HG02981 (cell line): ENCODE measurements around the gene CCDC12.

Experiments used
- ATAC-seq: cut with Tn5 transposase; IDR thresholded peaks from one replicate; pipeline ENCODE4 v1.9.1; 2021; ENCODE audit warnings: mild to moderate bottlenecking, moderate library complexity; ENCODE audit not compliant: unreplicated experiment

CCDC12 gene

DNA sequence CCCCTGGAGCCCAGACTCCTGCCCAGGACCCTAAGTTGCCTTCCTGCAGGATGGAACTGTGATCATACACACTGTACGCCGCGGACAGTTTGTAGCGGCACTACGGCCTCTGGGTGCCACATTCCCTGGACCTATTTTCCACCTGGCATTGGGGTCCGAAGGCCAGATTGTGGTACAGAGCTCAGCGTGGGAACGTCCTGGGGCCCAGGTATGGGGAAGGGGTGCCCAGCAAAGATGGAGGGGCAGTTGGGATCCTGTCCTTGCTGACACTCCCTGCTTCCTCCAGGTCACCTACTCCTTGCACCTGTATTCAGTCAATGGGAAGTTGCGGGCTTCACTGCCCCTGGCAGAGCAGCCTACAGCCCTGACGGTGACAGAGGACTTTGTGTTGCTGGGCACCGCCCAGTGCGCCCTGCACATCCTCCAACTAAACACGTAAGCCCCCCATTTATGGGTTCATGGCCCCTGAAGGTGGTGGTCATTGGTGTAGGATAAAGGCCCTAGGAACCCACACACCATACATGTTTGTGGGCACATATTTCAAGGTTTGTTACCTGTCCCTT is 31.8 kb upstream of the CCDC12 start:
- ATAC-seq = no peak

DNA sequence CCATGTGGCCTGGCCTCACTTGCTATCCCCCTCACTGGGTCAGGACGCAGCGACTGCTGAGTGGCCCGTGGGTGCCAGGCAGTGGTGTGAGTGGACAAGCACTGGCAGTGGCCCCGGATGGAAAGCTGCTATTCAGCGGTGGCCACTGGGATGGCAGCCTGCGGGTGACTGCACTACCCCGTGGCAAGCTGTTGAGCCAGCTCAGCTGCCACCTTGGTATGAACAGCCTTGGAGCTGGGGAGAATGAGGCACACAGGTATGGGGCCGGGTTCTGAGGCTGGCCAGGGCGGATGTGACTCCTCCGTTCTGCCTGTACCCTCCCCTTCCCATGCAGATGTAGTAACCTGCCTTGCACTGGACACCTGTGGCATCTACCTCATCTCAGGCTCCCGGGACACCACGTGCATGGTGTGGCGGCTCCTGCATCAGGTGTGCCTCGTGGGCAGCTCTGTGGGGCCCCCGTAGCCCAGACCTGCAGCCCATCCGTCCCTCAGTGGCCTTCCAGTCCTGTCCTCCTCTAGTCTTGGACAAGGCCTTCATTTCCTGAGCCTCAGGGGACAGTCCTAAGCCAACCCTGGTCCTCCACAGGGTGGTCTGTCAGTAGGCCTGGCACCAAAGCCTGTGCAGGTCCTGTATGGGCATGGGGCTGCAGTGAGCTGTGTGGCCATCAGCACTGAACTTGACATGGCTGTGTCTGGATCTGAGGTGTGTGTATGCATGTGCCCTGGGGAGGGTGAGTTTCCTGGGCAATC is 31.1 kb upstream of the CCDC12 start:
- ATAC-seq = no peak

DNA sequence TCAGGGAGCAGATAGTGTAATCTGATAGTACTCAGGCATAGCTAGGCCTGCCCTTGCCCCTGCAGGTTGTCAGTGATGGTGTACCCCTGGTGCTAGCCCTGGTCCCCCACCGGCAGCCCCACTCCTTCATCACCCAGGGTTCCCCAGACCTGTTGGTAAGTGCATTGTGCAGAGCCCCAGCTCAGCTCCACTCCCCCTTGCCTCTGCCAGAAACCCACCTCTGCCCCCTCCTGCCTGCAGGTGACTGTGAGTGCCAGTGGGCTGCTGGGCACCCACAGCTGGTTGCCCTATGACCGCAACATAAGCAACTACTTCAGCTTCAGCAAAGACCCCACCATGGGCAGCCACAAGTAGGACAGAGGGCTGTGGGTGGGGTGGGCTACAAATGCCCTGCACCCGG is 30.5 kb upstream of the CCDC12 start:
- no peak for ATAC-seq

DNA sequence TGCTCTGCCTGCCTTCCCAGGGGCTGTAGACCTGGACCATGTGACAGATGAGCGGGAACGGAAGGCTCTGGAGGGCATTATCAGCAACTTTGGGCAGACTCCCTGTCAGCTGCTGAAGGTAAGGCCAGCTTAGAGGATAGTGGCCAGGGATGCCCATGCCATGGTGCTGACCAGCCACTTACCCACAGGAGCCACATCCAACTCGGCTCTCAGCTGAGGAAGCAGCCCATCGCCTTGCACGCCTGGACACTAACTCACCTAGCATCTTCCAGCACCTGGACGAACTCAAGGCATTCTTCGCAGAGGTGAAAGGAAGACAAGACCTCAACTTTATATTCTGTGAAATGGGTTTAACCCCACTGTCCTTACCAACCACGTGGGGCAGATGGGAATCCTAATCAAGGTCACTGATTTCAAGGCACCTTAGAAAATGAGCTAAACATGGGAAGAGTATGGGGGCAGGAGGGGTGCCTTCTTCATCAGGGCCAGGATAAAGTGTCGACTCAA is 29.7 kb upstream of the CCDC12 start:
- no peak for ATAC-seq

DNA sequence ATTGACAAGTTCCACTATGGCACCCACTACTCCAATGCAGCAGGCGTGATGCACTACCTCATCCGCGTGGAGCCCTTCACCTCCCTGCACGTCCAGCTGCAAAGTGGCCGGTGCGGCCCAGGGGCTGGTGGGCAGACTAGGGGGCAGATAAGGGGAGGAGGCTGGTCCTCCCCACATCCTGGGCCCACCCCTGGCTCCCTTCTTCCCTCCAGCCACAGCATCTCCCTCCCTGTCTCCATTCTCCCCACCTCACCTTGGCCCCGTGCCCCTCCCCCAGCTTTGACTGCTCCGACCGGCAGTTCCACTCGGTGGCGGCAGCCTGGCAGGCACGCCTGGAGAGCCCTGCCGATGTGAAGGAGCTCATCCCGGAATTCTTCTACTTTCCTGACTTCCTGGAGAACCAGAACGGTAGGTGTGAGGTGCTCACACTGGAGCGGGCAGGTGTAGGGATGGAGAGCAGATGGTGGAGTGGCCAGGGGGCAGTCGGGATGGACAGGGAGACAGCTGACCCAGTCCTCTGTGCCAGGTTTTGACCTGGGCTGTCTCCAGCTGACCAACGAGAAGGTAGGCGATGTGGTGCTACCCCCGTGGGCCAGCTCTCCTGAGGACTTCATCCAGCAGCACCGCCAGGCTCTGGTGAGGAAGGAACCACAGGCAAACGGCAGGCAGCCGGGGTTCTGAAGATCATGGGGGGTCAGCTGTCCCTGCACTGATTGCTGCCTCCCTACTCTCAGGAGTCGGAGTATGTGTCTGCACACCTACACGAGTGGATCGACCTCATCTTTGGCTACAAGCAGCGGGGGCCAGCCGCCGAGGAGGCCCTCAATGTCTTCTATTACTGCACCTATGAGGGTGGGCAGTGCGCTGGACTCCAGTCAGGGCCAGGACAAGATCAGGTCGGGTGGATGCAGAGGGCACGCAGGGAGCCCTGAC is 28.9 kb upstream of the CCDC12 start:
- ATAC-seq = no peak

DNA sequence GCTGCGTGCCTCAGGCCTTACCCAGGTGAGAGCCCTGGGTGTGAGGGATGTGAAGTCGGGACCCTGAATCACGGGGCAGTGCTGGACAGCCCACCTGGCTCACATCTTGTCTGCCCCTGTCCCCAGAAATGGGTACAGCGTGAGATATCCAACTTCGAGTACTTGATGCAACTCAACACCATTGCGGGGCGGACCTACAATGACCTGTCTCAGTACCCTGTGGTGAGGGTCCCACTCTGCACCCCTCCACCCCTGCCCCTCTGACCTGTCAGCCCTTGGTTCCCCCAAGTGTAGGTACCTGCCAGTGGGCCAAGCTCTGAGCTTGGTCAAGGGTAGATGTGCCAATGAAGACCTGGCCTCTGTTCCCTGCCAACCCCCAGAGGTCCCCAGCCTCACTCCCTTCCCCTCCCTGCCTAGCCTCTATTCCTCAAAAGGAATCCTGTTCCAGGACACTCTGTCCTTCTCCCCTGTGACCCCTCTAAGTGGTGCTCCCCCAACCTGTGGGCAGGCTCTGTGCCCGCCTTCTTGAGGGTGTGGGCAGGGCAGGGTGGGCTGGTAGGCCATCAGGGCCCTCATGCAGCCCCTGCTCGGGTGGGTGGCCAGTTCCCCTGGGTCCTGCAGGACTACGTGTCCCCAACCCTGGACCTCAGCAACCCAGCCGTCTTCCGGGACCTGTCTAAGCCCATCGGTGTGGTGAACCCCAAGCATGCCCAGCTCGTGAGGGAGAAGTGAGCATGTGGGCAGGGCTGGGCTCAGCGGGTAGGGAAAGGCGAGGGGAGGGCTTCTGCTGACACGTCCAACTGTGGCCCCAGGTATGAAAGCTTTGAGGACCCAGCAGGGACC is 28.0 kb upstream of the CCDC12 start:
- no peak for ATAC-seq

DNA sequence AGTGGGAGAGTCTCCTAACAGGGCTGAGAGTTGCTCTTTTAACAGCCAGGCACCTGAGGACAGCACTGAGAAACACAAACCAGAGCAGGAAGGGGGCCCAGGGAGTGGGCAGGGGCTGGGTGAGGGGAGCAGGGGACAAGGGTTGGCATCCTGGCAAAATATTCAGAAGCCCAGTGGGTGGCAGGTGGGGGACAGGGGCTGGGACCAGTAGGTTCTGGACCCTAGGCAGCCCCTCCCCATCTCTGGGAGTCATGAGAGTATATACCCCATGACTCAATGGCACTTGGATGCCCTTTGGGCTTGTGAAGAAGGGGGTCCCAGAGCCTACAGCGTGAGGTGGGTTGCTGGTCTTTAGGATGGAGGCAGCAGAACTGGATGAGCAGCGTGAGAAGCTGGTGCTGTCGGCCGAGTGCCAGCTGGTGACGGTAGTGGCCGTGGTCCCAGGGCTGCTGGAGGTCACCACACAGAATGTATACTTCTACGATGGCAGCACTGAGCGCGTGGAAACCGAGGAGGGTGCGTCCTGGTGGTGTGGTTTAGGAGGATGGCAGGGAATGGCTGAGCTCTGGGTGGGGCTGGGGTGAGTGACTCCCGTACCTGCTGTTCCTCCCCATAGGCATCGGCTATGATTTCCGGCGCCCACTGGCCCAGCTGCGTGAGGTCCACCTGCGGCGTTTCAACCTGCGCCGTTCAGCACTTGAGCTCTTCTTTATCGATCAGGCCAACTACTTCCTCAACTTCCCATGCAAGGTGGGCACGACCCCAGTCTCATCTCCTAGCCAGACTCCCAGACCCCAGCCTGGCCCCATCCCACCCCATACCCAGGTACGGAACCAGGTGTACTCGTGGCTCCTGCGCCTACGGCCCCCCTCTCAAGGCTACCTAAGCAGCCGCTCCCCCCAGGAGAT is 27.2 kb upstream of the CCDC12 start:
- no peak for ATAC-seq

DNA sequence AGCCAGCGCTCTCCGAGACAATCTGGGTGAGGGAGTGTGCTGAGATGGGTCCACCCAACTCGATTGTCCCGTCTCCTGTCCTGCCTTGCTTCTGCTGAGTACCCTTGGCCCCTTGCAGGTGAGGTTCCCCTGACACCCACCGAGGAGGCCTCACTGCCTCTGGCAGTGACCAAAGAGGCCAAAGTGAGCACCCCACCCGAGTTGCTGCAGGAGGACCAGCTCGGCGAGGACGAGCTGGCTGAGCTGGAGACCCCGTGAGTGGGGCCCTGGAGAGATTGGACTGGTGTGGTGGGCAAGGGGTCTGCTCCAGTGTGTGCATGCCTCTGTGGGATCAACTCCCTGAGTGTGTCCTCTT is 26.5 kb upstream of the CCDC12 start:
- ATAC-seq = no peak

DNA sequence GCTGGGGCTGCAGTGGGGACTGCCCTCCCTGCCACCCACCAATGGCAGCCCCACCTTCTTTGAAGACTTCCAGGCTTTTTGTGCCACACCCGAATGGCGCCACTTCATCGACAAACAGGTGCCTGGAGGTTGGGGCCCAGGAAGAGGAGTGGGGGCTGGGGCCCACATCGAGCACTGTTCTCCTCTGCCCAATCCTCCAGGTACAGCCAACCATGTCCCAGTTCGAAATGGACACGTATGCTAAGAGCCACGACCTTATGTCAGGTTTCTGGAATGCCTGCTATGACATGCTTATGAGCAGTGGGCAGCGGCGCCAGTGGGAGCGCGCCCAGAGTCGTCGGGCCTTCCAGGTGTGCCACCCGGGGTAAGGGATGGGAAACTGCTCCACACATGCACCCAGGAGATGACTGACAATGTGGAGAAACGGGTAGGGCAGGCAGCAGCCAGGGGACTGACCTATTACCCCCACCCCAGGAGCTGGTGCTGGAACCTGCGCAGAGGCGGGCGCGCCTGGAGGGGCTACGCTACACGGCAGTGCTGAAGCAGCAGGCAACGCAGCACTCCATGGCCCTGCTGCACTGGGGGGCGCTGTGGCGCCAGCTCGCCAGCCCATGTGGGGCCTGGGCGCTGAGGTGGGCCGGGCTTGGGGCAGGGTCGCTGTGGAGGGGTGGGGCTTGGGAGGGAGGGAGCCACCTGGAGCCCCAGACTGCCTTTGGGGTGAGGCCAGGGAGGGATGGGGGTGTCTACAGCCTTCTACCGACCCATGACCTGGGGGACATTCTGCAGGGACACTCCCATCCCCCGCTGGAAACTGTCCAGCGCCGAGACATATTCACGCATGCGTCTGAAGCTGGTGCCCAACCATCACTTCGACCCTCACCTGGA is 25.9 kb upstream of the CCDC12 start:
- ATAC-seq = no peak

DNA sequence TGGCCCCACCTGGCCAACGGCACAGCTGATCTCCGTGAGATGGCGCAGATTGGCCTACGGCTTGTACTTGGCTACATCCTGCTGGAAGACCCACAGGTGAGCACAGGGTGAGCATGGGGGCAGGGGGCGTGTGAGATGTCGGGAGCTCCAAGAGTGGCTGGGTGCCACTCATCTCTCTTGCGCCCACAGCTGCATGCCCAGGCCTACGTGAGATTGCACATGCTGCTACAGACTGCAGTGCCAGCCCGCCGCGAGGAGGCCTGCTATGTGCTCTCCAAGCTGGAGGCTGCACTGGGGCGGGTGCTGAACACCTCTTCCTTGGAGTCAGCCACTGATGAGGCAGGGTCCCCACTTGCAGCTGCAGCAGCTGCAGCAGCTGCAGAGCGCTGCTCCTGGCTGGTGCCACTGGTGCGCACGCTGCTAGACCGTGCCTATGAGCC is 25.2 kb upstream of the CCDC12 start:
- no peak for ATAC-seq

DNA sequence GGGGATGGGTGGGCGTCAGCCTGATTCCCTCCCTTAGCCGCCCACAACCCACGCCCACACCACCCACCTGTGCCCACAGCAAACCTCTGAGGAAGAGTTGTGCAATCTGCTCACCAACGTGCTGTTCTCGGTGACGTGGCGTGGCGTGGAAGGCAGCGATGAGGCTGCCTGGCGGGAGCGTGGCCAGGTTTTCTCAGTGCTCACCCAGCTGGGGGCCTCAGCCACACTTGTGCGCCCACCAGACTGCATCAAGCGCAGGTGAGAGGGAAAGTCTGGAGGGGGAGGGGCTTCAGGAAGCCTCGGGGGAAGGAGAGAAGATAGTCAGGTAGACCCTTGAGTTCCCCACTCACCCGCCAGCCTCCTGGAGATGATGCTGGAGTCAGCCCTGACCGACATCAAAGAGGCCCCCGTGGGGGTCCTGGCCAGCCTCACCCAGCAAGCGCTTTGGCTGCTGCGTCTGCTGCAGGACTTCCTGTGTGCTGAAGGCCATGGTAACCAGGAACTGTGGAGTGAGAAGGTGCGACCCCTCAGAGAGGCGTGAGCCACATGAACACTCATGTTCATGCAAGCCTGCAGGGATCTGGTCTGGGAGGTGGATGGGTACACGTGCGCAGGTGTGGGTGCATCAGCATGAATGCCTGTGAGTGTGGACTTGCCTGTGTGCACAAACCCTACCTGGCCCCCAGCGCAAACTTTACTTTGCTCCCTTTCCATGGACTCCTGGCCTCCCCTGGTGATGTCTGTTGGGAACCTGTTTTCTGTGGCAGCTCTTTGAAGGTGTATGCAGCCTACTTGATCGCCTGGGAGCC is 24.6 kb upstream of the CCDC12 start:
- ATAC-seq = no peak

DNA sequence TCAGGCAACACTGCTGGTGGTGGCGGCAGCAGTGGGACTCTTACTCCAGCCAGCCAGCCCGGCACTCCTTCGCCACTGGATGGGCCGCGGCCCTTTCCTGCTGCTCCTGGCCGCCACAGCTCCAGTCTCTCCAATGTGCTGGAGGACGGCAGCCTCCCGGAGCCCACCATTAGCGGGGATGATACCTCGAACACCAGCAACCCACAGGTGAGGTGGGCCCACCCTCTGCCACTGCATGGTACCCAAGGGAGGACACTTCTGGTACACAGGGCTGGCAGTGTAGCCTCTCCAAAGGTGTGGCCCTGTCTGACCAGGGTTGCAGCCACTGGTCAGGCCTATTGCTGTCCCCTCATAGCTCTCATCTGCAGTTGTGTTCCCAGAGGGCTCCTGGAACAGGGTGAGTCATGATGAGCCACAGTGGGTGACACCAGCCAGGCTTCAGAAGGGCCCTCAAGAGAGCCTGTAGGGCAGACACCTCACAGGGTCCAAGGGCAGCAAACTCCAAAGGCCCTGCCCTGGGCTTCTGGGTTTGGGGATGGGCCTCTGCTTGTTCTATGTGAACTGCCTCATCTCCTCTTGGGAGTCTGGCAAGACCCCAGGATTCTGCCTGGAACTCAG is 23.8 kb upstream of the CCDC12 start:
- ATAC-seq = no peak

DNA sequence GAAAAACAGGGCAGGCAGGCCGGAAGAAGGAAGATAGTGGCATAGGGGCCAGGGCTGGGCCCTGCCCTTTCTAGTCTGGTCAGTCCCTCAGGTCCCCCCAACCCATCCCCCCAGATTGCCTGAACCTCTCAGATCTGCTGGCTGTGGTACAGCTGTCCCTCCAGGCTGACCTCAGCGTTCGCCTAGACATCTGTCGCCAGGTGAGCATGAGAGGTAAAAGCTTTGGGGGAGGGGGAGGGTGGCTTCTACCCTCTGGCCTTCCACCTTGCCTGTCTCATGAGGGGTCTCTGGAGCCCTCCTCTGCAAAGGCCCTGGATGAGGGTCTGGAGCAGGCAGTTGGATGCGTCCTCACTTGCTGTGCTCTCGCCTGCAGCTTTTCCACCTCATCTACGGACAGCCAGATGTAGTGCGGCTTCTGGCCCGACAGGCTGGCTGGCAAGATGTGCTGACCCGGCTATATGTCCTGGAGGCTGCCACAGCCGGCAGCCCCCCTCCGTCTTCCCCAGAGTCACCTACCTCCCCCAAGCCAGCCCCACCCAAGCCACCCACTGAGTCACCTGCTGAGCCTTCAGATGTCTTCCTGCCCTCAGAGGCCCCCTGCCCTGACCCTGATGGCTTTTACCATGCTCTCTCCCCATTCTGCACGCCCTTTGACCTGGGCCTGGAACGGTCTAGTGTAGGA is 23.1 kb upstream of the CCDC12 start:
- no peak for ATAC-seq

DNA sequence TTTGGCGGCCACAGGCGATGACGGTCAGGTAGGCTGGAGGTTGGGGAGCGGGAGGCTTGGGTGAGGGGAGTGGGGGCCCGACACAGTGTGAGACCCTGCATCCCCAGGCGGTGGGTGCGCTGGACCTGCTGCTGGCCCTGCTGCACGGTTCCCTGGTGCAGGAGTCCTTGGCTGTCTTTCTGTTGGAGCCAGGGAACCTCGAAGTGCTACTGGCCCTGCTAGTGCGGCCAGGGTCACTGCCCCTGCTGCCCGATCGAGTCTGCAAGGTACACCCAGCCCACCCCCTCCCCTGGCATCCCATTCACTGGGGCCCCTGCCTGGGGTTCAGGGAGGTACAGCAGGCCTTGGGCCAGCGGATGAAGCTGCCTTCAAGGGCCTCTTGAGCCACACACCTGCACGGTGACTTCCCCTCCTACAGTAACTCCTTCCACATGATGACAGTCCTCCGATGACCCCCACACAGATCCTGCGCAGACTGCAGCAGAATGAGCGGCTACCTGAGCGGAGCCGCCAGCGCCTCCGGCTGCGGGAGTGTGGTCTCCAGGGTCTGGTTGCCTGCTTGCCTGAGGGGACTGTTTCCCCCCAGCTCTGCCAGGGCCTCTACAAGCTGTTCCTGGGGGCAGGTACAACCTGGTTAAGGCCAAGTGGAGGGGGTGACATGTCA is 22.4 kb upstream of the CCDC12 start:
- ATAC-seq = no peak

DNA sequence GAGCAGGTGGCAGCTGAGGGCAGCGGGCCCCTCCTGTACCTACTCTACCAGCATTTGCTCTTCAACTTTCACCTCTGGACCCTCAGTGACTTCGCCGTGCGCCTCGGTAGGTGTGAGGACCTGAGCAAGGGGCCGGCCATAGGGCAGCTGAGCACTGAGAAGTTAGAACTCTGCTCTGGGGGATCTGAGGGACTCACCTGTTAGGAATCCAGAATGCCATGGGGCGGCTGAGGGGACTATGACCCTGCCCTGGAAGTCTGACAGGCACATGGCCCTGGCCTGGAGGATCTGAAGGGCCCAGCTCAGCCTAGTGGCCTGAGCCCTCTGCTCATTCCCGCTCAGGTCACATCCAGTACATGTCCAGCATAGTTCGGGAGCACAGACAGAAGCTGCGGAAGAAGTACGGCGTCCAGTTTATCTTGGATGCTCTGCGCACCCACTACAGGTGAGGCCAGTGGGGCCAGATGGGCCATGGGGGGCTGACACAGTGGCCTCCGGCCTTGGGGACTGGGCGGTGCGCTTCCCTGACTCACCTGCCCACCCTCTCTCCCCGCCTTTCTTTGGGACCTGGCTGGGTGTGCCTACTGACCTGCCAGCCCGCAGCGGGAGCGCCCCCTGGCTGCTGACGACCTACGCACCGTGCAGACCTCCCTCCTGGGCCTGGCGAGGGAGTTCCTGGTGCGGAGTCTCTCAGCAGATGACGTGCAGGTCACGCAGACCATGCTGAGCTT is 21.7 kb upstream of the CCDC12 start:
- ATAC-seq = no peak
